SK-N-MC (cell line): ENCODE data around the gene SEMA4D.

Experiments used
- DNase-seq: peaks from one replicate; pipeline ENCODE4 v3.0.0-alpha.2; 2011; ENCODE audit warnings: low read depth, low spot score
- H3K27ac ChIP-seq: fragments of 200-600 bp; sonication (generic); 2 replicates; pipeline ENCODE4 v1.5.1; 2016; ENCODE audit warnings: mixed run types
- H3K36me3 ChIP-seq: fragments of 200-600 bp; sonication (generic); 2 replicates; pipeline ENCODE4 v1.6.1; 2017; ENCODE audit warnings: antibody characterized with exemption, low read length, mixed read lengths; ENCODE audit not compliant: insufficient read depth
- H3K4me3 ChIP-seq: fragments of 200-600 bp; sonication (generic); 2 replicates; pipeline ENCODE4 v1.5.1; 2016
- H3K9ac ChIP-seq: fragments of 200-600 bp; sonication (generic); 2 replicates; pipeline ENCODE4 v1.8.0; 2017; ENCODE audit warnings: mixed run types, mixed read lengths; ENCODE audit not compliant: insufficient read length
- H3K9me3 ChIP-seq: fragments of 200-600 bp; sonication (generic); 2 replicates; pipeline ENCODE4 v1.6.1; 2017; ENCODE audit warnings: low read depth, mild to moderate bottlenecking, antibody characterized with exemption, low read length, moderate library complexity, mixed read lengths
- EZH2 ChIP-seq: fragments of 200-600 bp; sonication (generic); IDR thresholded peaks from one replicate; pipeline ENCODE4 v1.6.1; 2017; ENCODE audit warnings: antibody characterized with exemption
- FOXP2 ChIP-seq: optimal IDR thresholded peaks from 2 replicates; pipeline ENCODE3; 2011; ENCODE audit warnings: mild to moderate bottlenecking, moderate library complexity; ENCODE audit not compliant: insufficient read depth; ENCODE audit errors: extremely low read length, control extremely low read depth
- POLR2AphosphoS5 ChIP-seq: IDR thresholded peaks from 2 replicates; pipeline ENCODE4 v1.6.1; 2012; ENCODE audit warnings: mild to moderate bottlenecking, low read depth, low read length, borderline replicate concordance

The SEMA4D gene

GRCh38 chr9:89462199-89462598 is 35.7 kb downstream of the SEMA4D start:
- Histone ChIP-seq H3K27ac (no peak overlapping the region), H3K9ac (no peak overlapping the region), H3K36me3 (no peaks in the 10 kb centered on the region), H3K9me3 (no peaks in the 10 kb centered on the region), H3K4me3 (no peak overlapping the region)
- TF ChIP-seq POLR2AphosphoS5 (no peak), FOXP2 (no peak), EZH2 (no peak)
- DNase-seq, result no peak

- Histone ChIP-seq H3K9me3 (no peaks in the 10 kb centered on the region), H3K4me3 (no peak overlapping the region), H3K27ac (no peak overlapping the region), H3K36me3 (no peaks in the 10 kb centered on the region), H3K9ac (no peak overlapping the region)
- no peak for DNase-seq
- TF ChIP-seq POLR2AphosphoS5 (no peak), EZH2 (no peak), FOXP2 (no peak)
Measured at GRCh38 chr9:89461265-89461664, 36.6 kb downstream of the SEMA4D start.

GRCh38 chr9:89460551-89460950 is 37.4 kb downstream of the SEMA4D start:
- H3K27ac ChIP-seq, result no peak overlapping the region
- no peak overlapping the region for H3K4me3 ChIP-seq
- no peaks in the 10 kb centered on the region for H3K9me3 ChIP-seq
- no peak for TF ChIP-seq EZH2
- TF ChIP-seq POLR2AphosphoS5, result no peak
- no peak for TF ChIP-seq FOXP2
- DNase-seq, result no peak
- no peaks in the 10 kb centered on the region for H3K36me3 ChIP-seq
- no peak overlapping the region for H3K9ac ChIP-seq

- TF ChIP-seq POLR2AphosphoS5 (no peak), EZH2 (no peak), FOXP2 (no peak)
- Histone ChIP-seq H3K27ac (no peak overlapping the region), H3K36me3 (no peaks in the 10 kb centered on the region), H3K9me3 (no peaks in the 10 kb centered on the region), H3K9ac (no peak overlapping the region), H3K4me3 (no peak overlapping the region)
- DNase-seq, result no peak
Measured at GRCh38 chr9:89458768-89459496, 39.0 kb downstream of the SEMA4D start.

GRCh38 chr9:89457376-89457855 is 40.5 kb downstream of the SEMA4D start:
- H3K4me3 ChIP-seq, result no peak overlapping the region
- H3K36me3 ChIP-seq, result no peaks in the 10 kb centered on the region
- TF ChIP-seq FOXP2 (no peak), EZH2 (no peak), POLR2AphosphoS5 (no peak)
- H3K9me3 ChIP-seq, result no peaks in the 10 kb centered on the region
- H3K27ac ChIP-seq, result no peak overlapping the region
- H3K9ac ChIP-seq, result no peak overlapping the region
- no peak for DNase-seq

GRCh38 chr9:89455356-89455824 is 42.5 kb downstream of the SEMA4D start:
- Histone ChIP-seq H3K36me3 (no peaks in the 10 kb centered on the region), H3K4me3 (no peak overlapping the region)
- TF ChIP-seq POLR2AphosphoS5 (no peak), FOXP2 (no peak), EZH2 (no peak)

GRCh38 chr9:89454498-89455355 is 43.2 kb downstream of the SEMA4D start:
- Histone ChIP-seq H3K9me3 (no peaks in the 10 kb centered on the region), H3K27ac (no peak overlapping the region), H3K36me3 (no peaks in the 10 kb centered on the region), H3K9ac (no peak overlapping the region), H3K4me3 (no peak overlapping the region)
- no peak for TF ChIP-seq EZH2
- TF ChIP-seq FOXP2, result no peak
- TF ChIP-seq POLR2AphosphoS5, result no peak
- DNase-seq, result no peak

More at GRCh38 chr9:89455356-89455824, 42.5 kb downstream of the SEMA4D start:
- DNase-seq, result no peak
- Histone ChIP-seq H3K27ac (no peak overlapping the region), H3K9me3 (no peaks in the 10 kb centered on the region), H3K9ac (no peak overlapping the region)

GRCh38 chr9:89453452-89453851 is 44.5 kb downstream of the SEMA4D start:
- H3K4me3 ChIP-seq, result no peak overlapping the region
- H3K9me3 ChIP-seq, result no peaks in the 10 kb centered on the region
- H3K27ac ChIP-seq, result no peak overlapping the region
- no peak for DNase-seq
- H3K36me3 ChIP-seq, result no peaks in the 10 kb centered on the region
- TF ChIP-seq EZH2 (no peak), FOXP2 (no peak), POLR2AphosphoS5 (no peak)
- no peak overlapping the region for H3K9ac ChIP-seq
